Stimulated activated effector memory CD8-positive, alpha-beta T cell treated with anti-CD3 and anti-CD28 coated beads, Interleukin-12 subunit alpha, Interleukin-12 subunit beta, amount 100 ng/mL, for 72 hours (primary cell): Measurements from ENCODE around the gene AHI1.

ENCODE experiments used
- ATAC-seq: fragments of 150-1000 bp; cut with Tn5 transposase; 2 replicates; pipeline ENCODE4 v1.10.0; 2021
- DNase-seq, 2 donors: peaks; one replicate each; pipeline ENCODE4 v3.0.0; 2021 to 2022; ENCODE audit warnings: low spot score in 2 of 2
- H3K27ac Mint-ChIP-seq: one replicate; pipeline ENCODE4 v1.8.0; 2022; ENCODE audit warnings: mild to moderate bottlenecking, mixed read lengths
- H3K36me3 Mint-ChIP-seq: one replicate; pipeline ENCODE4 v1.8.0; 2022; ENCODE audit warnings: mild to moderate bottlenecking, mixed read lengths
- H3K4me1 Mint-ChIP-seq: one replicate; pipeline ENCODE4 v1.8.0; 2022; ENCODE audit warnings: mixed read lengths
- H3K4me3 Mint-ChIP-seq: one replicate; pipeline ENCODE4 v1.8.0; 2022; ENCODE audit warnings: mild to moderate bottlenecking, mixed read lengths
- H3K9me3 Mint-ChIP-seq: one replicate; pipeline ENCODE4 v1.8.0; 2022; ENCODE audit warnings: mixed read lengths

Gene AHI1

GRCh38 chr6:135270676-135271536, 226.6 kb downstream of the AHI1 start:
- peak in 1 of 2 donors; percentile 15 for DNase-seq
- no peak overlapping the region for H3K4me3 Mint-ChIP-seq
- no peaks in the 10 kb centered on the region for H3K9me3 Mint-ChIP-seq
- no peak overlapping the region for H3K27ac Mint-ChIP-seq
- no peak for ATAC-seq
- no peaks in the 10 kb centered on the region for H3K4me1 Mint-ChIP-seq
- H3K36me3 Mint-ChIP-seq = no peaks in the 10 kb centered on the region

DNA sequence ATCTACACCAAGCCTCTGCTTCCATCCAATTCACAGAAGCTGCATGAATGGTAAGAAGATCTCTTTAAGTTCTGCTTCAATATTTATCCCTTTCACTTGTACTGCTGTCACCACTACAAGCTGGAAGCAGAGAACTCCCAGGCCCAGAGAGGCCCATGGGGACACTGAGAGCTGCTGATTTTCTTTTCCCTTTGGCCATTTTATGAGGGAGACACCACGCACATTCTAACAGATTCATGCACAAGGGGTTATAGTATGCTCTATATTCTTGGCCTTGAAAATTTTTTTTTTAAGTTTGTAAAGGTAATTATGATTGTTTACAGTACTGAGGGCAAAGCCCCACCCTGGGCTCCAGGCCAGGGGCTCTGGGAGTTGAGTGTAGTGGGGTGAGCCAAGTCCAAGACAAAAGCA, 228.1 kb downstream of the AHI1 start:
- Mint-ChIP-seq H3K36me3 (no peaks in the 10 kb centered on the region), H3K9me3 (no peaks in the 10 kb centered on the region), H3K27ac (no peak overlapping the region), H3K4me1 (no peaks in the 10 kb centered on the region), H3K4me3 (no peak overlapping the region)
- ATAC-seq (no peak), DNase-seq (no peak)

GRCh38 chr6:135268740-135269139, 228.8 kb downstream of the AHI1 start:
- Mint-ChIP-seq H3K9me3 (no peaks in the 10 kb centered on the region), H3K36me3 (no peaks in the 10 kb centered on the region), H3K4me1 (no peaks in the 10 kb centered on the region), H3K27ac (no peak overlapping the region), H3K4me3 (no peak overlapping the region)
- no peak for DNase-seq
- no peak for ATAC-seq

GRCh38 chr6:135268263-135268662, 229.3 kb downstream of the AHI1 start:
- ATAC-seq (no peak), DNase-seq (no peak)
- H3K9me3 Mint-ChIP-seq = no peaks in the 10 kb centered on the region
- H3K4me1 Mint-ChIP-seq = no peaks in the 10 kb centered on the region
- H3K27ac Mint-ChIP-seq = no peak overlapping the region
- no peak overlapping the region for H3K4me3 Mint-ChIP-seq
- H3K36me3 Mint-ChIP-seq = no peaks in the 10 kb centered on the region

GRCh38 chr6:135267085-135267484, 230.5 kb downstream of the AHI1 start:
- Mint-ChIP-seq H3K36me3 (no peaks in the 10 kb centered on the region), H3K4me3 (no peak overlapping the region), H3K9me3 (no peaks in the 10 kb centered on the region), H3K4me1 (no peaks in the 10 kb centered on the region), H3K27ac (no peak overlapping the region)
- DNase-seq = no peak
- ATAC-seq = no peak

DNA sequence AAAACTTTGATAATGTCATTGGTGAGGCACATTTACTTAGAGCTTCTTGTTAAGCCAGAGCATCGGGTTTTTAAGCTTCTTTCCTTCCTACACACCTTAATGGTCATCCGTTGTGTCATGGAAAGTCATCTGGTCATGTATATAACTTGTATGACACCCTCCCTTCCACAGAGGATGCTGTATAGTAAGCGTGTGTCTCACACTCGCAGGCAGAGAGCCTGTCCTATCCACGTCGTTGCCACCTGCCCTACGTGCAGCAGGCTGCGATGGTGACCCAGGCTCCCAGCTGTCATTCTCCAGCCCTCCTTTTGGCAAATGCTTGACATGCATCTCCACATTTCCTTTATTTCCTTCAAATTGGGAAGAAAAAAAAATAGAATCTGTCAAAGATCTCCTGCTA, 230.9 kb downstream of the AHI1 start:
- ATAC-seq (no peak), DNase-seq (no peak)
- Mint-ChIP-seq H3K4me3 (no peak overlapping the region), H3K4me1 (no peaks in the 10 kb centered on the region), H3K27ac (no peak overlapping the region), H3K9me3 (no peaks in the 10 kb centered on the region), H3K36me3 (no peaks in the 10 kb centered on the region)

GRCh38 chr6:135265278-135265677, 232.3 kb downstream of the AHI1 start:
- Mint-ChIP-seq H3K9me3 (no peaks in the 10 kb centered on the region), H3K4me3 (no peak overlapping the region), H3K27ac (no peak overlapping the region), H3K36me3 (no peaks in the 10 kb centered on the region), H3K4me1 (no peaks in the 10 kb centered on the region)
- ATAC-seq = no peak
- no peak for DNase-seq

DNA sequence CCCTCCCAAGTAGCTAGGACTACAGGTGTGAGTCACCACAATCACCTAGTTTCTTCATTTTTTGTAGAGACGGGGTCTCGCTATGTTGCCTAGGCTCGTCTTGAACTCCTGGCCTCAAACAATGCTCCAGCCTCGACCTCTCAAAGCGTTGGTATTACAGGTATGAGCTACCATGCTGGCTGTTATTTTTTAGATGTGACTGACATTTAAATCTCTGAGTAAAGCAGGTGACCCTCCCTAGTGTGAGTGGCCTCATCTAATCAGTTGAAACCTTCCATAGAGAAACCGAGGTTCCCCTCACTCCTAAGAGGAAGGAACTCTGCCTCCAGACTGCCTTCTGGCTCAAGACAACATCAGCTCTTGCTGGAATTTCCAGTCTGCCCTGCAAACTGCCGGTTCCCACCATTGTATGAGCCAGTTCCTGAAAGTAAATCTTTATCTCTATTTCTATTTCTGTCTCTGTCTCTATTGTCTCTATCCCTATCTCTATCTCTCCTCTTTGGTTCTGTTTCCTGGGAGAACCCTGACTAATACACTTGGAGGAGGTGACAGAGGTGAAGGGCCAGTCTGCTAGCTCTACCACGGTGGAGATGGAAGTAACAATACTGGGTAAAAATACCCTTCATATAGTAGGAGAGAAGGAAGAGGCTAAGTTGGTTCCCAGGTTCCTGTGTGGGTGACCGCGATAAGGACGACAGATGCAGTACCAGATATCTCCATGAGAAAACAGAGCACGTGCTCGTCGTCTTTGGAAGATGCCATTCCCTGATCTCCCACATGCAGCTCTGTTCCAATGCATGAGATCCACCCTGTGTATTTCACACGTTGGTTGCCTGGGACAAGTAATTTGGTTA, 235.4 kb downstream of the AHI1 start:
- H3K9me3 Mint-ChIP-seq = no peaks in the 10 kb centered on the region
- no peak for ATAC-seq
- no peak overlapping the region for H3K4me3 Mint-ChIP-seq
- H3K36me3 Mint-ChIP-seq = no peaks in the 10 kb centered on the region
- H3K4me1 Mint-ChIP-seq = no peaks in the 10 kb centered on the region
- H3K27ac Mint-ChIP-seq = no peak overlapping the region
- no peak for DNase-seq

DNA sequence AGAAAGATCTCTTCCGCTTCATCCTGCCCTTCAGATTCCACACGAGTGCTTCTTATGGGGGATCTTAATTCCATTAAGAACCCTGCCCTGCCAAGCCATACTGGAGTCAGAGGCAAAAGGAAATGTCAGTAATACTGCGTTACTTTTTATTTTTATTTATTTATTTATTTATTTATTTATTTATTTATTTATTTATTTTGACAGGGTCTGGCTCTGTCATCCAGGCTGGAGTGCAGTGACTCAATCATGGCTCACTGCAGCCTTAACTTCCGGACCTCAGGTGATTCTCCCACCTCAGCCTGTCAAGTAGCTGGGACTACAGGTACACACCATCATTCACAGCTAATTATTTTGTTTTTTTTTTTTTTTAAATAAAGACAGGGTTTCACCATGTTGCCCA, 236.9 kb downstream of the AHI1 start:
- H3K4me1 Mint-ChIP-seq = no peaks in the 10 kb centered on the region
- H3K4me3 Mint-ChIP-seq = no peak overlapping the region
- no peaks in the 10 kb centered on the region for H3K36me3 Mint-ChIP-seq
- no peaks in the 10 kb centered on the region for H3K9me3 Mint-ChIP-seq
- DNase-seq = no peak
- H3K27ac Mint-ChIP-seq = no peak overlapping the region
- no peak for ATAC-seq

GRCh38 chr6:135258970-135259369, 238.6 kb downstream of the AHI1 start:
- H3K27ac Mint-ChIP-seq = no peak overlapping the region
- H3K9me3 Mint-ChIP-seq = no peaks in the 10 kb centered on the region
- H3K4me3 Mint-ChIP-seq = no peak overlapping the region
- H3K4me1 Mint-ChIP-seq = no peaks in the 10 kb centered on the region
- H3K36me3 Mint-ChIP-seq = no peaks in the 10 kb centered on the region
- ATAC-seq (no peak), DNase-seq (no peak)

DNA sequence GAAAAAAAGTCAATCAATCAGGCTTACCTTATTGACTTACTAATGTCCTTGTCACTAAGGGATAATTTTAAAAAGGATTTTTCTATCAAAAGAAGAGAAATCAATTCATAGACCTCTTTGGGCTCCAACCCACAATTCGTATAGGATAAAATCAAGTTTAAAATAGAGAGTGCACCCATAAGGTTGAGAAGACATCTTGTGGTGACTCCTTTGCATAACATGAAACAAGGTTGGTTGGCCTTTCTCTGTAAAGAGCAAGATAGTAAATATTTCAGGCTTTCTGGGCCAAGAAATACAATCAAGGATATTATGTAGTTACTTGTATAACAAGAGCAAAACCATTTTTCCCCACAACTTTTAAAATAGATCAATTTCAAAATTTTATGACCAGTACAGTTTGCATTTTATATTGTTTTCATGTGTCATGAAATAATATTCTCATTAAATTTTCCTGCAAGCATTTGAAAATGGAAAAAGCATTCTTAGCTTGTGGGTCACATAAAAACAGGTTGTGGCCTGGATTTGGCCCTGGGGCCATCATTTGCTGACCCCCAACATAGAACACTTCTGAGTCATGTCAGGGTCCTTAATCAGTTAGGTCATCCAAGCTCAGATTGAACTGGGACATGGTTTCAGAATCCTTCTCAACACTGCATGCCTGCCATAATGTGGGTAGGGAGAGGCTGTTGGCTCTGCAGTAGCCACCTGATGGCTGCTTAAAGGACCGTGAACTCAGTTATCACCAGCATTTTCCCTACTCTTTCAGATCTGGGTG, 239.7 kb downstream of the AHI1 start:
- Mint-ChIP-seq H3K36me3 (no peaks in the 10 kb centered on the region), H3K4me3 (no peak overlapping the region), H3K4me1 (no peaks in the 10 kb centered on the region), H3K9me3 (no peaks in the 10 kb centered on the region), H3K27ac (no peak overlapping the region)
- ATAC-seq (no peak), DNase-seq (no peak)

DNA sequence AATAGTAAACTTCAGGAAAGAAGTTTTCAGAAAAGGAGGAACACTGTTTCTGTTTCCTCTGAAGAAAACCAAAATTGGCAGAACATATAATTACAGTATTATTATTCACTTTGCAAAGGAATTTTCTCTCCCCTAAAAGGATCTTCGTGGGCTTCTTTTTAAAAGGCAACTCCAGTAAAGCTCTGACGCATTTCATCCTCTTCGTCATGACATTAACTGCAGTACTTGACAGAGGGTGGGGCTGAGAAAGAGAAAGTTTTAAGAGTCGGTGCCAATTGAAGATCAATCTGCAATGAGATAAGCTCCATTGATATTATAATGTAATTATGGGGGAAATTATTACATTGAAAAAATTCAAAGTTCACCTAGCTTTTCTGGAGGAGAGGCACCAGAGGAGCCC, 240.7 kb downstream of the AHI1 start:
- no peak for DNase-seq
- Mint-ChIP-seq H3K4me1 (no peaks in the 10 kb centered on the region), H3K27ac (no peak overlapping the region), H3K36me3 (no peaks in the 10 kb centered on the region), H3K4me3 (no peak overlapping the region), H3K9me3 (no peaks in the 10 kb centered on the region)
- no peak for ATAC-seq

DNA sequence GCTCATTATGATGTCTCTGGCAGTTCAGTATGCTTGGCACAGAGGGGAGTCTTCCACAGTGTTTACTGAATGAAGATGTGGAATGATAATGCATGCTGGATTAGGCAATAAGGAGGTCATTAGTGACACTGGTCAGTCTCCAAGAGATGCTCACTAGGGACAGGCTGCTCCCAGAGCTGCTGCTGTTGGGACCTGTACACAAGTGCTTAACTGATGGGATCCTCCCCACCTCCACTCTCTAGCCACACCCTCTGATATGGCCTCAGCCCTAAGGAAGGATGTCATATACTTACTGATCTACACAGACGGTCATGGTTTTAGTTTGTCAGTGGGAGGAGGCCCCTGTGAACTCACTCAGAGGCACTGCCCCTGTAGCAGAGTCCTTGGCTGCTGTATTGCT, 243.1 kb downstream of the AHI1 start:
- H3K36me3 Mint-ChIP-seq = no peaks in the 10 kb centered on the region
- H3K27ac Mint-ChIP-seq = no peak overlapping the region
- peak; percentile 55 for ATAC-seq
- no peak overlapping the region for H3K4me3 Mint-ChIP-seq
- H3K9me3 Mint-ChIP-seq = no peaks in the 10 kb centered on the region
- no peaks in the 10 kb centered on the region for H3K4me1 Mint-ChIP-seq
- DNase-seq = no peak

DNA sequence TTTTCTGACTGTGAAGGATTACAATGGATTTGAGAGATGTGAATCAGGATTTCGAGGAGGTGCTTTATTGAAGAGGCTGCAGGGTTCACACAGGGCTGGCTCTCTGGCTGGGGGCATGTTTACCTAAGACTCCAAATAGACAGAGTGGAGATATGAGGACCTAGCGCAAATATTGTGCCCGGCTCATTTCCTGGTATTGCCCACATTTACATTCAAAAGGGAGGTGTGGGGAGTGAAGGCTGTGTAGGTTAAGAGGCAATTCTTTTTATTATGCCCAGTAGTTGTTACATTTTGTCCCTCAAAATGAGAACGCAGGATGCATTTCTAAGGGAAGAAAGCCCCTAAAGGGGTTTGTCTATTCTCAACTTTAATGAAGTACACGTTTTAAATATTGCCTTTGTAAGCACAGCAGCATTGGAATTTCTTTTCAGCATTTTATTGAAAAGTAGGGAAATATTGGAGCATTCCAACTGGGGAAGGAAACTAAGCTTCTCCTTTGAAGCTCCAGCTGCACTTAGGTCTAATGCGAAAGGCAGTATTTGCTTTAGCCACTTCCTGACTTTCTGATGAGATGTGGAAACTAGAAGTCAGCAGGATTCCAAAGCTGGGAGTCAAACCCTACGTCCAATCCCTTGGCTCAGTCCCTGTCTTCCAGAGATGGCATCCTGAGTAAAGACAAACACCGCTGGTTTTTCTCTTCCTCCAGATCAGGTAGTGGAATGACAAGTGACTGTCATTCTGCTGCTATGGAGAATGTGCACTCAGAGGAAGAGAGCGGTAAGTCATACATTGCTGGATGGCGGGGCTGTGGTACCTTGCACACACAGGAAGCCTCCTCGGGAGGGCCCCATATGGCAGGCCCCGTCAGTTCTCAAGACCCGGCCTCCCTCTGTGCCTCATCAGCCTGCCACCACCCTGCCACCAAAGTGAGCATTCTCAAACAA, 245.8 kb downstream of the AHI1 start:
- H3K4me1 Mint-ChIP-seq = no peaks in the 10 kb centered on the region
- ATAC-seq = peak; percentile 77
- H3K27ac Mint-ChIP-seq = no peak overlapping the region
- DNase-seq = no peak
- no peaks in the 10 kb centered on the region for H3K9me3 Mint-ChIP-seq
- no peaks in the 10 kb centered on the region for H3K36me3 Mint-ChIP-seq
- H3K4me3 Mint-ChIP-seq = no peak overlapping the region
